GM18858 (cell line): Measurements from ENCODE around the gene SREBF2.

ENCODE experiments used
- ATAC-seq: cut with Tn5 transposase; IDR thresholded peaks from one replicate; pipeline ENCODE4 v1.9.1; 2021; ENCODE audit not compliant: unreplicated experiment

SREBF2 gene

DNA sequence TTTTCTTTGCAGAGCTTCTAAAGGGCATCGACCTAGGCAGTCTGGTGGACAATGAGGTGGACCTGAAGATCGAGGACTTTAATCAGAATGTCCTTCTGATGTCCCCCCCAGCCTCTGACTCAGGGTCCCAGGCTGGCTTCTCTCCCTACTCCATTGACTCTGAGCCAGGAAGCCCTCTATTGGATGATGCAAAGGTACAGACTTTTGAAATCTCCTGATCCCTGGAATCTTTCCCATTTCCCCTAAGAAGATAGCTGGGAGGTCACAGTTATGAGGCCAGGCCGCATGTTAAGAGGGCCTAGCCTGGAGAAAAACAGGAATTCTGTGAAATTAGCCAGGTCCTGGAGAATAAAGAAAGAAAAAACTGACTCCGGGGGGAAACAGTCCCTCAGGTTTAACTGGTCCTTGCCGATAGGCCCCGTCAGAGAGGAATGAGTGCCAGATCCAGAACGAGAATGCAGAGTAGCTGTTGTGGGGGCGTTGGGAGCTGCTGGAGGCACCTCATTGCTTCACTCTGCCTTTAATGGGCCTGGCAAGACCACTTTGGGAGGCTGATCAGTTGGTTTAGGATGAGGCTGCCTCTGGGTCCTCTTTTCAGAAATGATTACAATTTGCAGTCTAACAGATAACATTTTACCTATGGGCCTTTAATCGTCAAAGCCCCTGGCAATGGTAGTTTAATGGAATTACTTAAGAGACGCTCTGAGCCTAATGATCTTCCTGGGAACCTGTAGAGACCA is 42.8 kb downstream of the SREBF2 start:
- ATAC-seq: no peak

DNA sequence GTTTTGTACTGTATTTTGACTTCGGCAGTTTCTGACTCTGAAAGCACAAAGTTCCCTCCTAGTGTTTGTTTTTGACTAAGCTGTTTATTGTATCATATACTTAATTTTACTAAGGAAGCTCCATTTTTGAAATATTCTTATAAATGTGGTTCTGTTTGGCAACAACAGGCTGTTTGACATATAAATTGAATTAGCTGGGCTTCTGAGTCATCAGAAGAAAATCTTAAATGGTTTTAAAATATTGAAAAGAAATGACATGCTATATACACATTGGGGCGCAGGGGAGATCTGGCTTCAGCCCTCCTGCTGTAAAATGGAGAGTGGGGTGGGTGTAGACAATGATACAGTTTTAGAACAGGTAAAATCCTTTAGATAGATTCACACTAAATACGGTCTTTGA is 43.4 kb downstream of the SREBF2 start:
- no peak for ATAC-seq

GRCh38 chr22:41876675-41877074 is 43.8 kb downstream of the SREBF2 start:
- no peak for ATAC-seq

DNA sequence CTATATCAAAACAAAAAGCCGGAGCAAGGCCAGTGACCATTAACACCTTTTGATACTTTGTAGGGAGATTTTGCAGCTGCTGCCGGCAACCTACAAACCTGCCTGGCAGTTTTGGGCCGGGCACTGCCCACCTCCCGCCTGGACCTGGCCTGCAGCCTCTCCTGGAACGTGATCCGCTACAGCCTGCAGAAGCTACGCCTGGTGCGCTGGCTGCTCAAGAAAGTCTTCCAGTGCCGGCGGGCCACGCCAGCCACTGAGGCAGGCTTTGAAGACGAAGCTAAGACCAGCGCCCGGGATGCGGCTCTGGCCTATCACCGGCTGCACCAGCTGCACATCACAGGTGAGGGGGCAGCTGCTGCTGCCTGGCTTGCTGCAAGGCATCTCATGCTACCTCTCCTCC is 47.7 kb downstream of the SREBF2 start:
- no peak for ATAC-seq

DNA sequence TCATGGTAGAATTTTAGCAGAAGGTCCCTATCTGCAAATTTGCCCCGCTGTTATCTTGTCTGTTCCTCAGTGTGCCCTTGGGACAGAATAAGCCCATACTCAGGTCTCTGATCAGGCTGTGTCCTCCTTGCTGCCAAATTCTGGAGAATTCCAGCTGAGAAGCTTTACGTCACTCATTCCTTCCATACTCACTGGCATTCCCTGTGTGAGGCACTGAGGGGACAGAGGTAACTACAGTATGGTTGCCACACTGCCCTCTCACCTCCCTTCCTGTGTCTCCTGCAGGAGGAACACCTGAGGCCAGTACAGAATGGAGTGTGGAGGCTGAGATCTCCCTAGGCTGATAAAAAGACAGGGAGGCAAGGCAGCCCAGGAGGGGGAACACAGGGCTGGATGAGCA is 50.5 kb downstream of the SREBF2 start:
- no peak for ATAC-seq

GRCh38 chr22:41885116-41885515 is 52.2 kb downstream of the SREBF2 start:
- no peak for ATAC-seq

- no peak for ATAC-seq
Observed at GRCh38 chr22:41885516-41885915, 52.6 kb downstream of the SREBF2 start.

DNA sequence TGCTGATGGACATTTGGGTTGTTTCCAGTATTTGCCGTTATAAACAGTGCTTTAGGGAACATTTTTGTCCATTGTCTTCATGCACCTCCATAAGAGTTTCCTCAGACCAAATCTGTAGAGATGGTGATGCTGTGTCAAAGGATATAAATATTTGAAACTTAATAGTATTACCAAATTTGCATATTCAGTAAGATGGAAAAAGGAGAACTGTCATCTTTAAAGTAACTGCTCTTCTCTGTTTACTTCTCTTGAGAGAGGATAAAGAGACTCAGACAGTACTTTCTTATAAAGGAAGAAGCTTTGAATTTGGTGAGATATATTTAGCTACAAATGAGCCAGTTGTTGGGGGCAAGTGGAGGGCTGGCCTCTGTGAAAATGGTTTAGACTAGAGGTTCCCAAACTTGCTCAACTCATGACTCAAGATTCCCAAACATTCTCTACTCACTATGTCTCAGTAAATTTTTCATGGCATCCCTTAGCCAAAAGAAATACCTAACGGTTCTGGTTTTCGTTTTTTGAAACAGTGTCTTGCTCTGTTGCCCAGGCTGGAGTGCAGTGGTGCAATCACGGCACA is 55.8 kb downstream of the SREBF2 start:
- ATAC-seq: no peak

GRCh38 chr22:41891407-41891806 is 58.5 kb downstream of the SREBF2 start:
- no peak for ATAC-seq

- ATAC-seq: no peak
Observed at GRCh38 chr22:41892721-41893120, 59.8 kb downstream of the SREBF2 start.

DNA sequence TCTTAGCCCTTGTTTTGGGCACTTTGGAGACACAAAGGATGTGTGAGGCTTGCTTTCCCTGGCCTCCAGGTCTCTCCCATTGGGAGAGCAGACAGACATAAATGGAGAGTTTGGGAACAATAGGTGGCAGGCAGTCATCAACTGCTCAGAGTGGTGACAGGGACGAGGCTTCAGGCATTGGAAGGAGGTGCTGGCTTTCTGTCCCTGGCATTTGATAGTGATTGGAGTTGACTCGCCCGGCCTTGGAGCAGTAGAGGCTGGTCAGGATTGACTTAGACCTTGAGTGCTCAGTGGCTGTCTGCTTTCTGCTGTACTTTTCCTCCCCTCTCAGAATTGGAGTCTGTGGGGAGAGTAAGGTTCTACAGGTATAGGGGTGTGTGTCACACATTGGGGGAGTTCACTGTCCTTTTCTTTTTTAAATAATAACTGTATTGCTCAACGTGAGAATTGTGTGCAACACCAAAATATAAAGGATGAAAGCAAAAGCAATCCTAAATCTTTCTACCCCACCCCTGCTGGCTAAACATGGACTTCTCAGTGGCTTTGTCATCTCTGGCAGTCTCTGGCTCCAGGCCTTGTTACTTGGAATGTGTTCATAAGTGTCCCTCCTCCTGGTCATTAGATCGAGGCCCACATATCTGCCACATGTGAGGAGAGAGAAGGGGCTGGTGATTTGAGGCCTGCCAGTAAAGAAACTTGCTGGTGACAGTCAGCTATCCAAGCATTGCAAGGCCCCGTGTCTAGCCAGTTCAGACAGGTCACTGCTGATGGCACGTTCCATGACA is 60.9 kb downstream of the SREBF2 start:
- no peak for ATAC-seq

GRCh38 chr22:41898645-41899044 is 65.7 kb downstream of the SREBF2 start:
- ATAC-seq: no peak

- ATAC-seq: no peak
Observed at GRCh38 chr22:41899110-41899509, 66.2 kb downstream of the SREBF2 start.

DNA sequence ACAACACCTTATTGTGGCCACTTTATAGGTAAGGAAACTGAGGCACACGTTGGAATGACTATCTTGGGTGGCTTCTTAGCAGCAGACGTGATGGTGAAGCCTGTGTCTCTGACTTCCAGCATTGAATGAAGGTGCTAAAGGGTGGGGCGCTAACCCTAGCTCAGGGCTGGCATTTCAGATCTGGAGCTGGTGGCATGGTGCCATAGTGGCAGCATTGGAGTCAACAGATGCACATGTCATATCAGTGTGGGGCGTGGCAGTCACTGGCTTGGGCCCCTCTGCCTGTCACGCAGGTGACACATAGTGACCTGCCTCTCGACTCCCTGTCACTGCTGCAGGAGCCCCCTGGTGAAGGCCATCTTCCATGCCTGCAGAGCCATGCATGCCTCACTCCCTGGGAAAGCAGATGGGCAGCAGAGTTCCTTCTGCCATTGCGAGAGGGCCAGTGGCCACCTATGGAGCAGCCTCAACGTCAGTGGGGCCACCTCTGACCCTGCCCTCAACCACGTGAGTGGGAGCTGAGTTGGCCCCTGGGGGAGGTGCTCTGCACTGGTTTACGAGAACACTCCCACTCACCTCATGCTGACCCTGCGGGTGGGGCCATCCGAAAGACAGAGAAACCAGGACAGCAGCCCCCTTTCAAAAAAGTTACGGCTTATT is 67.2 kb downstream of the SREBF2 start:
- ATAC-seq: no peak

GRCh38 chr22:41900652-41901312 is 67.9 kb downstream of the SREBF2 start:
- no peak for ATAC-seq

DNA sequence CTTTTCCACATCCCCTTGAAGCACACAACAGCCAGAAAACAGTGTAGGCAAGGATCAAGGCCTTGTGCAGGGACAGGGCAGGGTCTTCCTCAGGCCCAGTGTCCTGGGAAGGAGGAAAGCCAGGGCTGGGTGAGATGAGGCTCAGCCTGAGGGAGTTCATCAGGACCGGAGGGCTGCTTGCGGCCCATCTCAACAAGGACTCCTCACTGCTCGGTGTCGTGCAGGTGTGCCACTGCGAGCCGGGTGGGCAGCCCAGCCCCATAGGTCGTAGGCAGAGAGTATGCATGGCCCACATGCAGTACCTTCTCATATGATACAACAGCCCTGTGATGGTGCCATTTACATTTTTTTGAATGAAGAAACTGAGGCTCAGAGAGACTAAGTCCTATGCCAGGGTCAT is 69.1 kb downstream of the SREBF2 start:
- no peak for ATAC-seq

DNA sequence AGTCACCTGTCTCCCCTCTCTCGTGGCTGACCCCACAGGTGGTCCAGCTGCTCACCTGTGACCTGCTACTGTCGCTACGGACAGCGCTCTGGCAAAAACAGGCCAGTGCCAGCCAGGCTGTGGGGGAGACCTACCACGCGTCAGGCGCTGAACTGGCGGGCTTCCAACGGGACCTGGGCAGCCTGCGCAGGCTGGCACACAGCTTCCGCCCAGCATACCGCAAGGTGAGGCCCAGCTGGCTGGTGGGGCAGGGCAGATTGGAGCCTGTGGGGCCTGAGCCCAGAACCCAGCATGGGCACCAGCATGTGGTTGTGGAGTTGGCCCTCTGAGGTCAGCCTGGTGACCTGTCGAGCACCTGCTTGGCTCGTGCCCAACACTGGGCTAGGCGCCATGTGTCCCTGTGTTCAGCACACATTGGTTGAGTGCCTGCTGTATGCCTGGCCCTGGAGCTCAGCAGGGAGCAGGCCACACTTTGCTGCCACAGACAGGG is 70.1 kb downstream of the SREBF2 start:
- no peak for ATAC-seq

DNA sequence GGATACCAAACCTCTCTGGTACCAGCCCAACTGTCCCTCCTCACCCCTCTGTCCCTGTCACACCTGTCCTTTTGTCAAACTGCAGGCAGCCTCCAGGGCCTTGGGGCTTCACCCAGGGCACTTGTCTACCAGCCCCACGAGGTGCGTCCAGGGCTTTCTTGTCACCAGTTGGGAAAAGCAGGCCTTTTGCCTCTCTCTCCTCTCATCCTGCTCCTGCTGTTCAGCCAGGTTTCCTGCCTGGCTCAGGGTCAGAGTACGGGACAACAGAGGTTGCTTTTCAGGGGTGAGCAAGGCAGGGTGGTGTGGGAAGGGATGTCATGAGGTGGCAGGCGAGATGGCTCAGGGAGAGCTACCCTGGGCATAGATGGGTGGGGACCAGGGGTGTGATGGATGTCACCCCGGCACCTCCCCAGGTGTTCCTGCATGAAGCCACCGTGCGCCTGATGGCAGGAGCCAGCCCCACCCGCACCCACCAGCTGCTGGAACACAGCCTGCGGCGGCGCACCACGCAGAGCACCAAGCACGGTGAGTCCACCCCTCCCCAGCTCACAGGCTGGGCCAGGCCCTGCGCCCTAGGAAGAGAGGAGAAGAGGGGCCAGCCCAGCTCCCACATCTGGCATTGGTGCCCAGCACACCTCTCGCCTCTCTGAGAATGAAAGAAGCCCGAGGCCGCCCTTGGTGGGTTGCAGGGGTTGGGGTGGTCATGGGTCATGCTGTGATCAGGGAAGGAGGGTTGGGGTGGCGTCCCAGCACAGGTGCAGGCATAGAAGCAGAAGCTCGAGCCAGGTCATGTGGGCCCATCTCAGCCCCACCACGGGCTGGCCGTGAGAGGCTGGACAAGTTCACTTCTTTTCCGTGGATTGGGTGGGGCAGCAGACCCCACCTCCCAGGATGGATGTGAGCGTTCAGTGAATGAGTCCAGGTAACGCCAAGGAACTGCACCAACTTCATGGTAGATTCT is 71.8 kb downstream of the SREBF2 start:
- ATAC-seq: no peak

DNA sequence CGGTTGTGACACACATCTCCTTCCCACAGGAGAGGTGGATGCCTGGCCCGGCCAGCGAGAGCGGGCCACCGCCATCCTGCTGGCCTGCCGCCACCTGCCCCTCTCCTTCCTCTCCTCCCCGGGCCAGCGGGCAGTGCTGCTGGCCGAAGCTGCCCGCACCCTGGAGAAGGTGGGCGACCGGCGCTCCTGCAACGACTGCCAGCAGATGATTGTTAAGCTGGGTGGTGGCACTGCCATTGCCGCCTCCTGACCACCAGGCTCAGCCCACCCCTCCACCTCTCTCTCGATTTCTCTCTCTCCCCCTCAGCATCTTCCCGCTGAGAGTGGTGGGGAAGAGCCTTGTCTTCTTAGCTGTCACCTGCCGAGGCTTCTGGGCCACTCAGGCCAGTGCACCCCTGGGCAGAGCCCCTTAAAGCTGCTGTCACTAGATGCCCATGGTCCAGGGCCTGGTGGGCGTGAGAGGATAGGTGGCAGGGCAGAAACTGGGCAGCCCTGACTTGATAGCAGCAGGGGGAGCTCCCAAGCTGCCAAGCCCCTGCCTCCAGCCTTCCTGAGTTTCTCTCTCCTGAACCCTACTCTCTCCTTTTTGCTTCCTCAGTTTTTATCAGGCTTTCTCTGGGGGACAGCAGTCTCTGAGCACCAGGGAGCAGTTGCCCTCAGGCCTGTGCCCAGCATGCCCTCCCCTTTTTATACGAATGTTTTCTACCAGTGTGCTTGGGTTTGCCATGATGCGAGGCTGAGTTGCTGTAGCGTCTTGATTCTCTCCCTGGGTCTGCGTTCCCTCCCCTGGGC is 72.7 kb downstream of the SREBF2 start:
- ATAC-seq: no peak
